Renal cortical epithelial cell (primary cell): ENCODE data around the gene RASGRF2. TPM values are rescaled to one million over a fixed set of nuclear protein-coding genes. Genes with fewer than 3 reads are reported as not detected.
"Not testable (repeated sequence)": the region's sequence is repeated elsewhere in the genome, so short reads cannot be mapped to it uniquely, and the experiment has no call there.

ENCODE experiments used
- DNase-seq: peaks from one replicate; pipeline ENCODE4 v3.0.0-alpha.2; 2011; ENCODE audit warnings: low read depth
- total RNA-seq: library from RNA; depleted of rRNA; stranded (reverse); fragments of >200 nt; gene quantifications from 2 replicates; pipeline ENCODE4 v1.2.3, GENCODE V29; 2014

The RASGRF2 gene
- total RNA-seq, 1 donor from 2014 or later, result 34.2 TPM

- no peak for DNase-seq
These were observed 110.5 kb downstream of the RASGRF2 start for GRCh38 chr5:81070571-81071255.

GRCh38 chr5:81075041-81075440, 114.9 kb downstream of the RASGRF2 start:
- DNase-seq, result no peak

DNA sequence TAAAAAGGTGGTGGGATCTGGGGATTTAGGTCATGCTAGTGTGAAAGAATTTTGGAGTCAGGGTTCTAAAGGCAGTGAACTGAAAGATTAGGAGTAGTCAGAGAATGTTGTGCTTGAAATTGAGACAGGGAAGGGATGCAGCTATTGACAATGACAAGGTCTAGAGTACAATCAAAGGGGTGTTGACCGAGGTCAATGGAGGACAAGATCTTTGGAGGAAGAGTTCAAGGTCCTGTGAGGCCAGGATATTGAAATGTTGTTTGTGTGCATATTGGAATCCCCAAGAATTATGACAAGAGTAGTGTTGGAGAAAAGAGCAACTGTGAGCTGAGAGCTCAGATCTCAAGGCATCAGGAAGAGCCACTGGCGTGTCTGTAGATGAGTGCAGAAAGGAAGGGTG, 116.9 kb downstream of the RASGRF2 start:
- DNase-seq, result no peak

DNA sequence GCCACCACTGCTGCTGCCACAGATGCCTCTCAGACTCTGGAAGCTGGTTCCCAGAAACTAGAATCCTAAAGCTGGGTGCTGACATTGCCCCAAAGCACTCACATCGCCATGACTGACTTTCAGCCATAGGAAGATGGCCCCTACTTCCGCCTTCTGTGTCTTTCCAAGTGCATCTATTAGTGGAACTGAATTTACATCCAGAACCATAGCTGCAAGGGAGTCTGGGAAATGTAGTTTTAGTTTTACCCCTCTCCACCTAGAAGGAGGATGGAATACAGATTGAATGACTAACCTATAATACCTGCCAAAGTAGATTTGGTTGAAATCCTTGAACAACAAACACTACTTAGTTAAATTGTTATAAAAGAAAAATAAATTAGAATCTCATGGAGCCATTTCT, 118.8 kb downstream of the RASGRF2 start:
- no peak for DNase-seq

- DNase-seq, result no peak
These were observed 120.8 kb downstream of the RASGRF2 start for GRCh38 chr5:81080809-81081460.

- DNase-seq, result no peak
These were observed 121.3 kb downstream of the RASGRF2 start for GRCh38 chr5:81081461-81081835.

DNA sequence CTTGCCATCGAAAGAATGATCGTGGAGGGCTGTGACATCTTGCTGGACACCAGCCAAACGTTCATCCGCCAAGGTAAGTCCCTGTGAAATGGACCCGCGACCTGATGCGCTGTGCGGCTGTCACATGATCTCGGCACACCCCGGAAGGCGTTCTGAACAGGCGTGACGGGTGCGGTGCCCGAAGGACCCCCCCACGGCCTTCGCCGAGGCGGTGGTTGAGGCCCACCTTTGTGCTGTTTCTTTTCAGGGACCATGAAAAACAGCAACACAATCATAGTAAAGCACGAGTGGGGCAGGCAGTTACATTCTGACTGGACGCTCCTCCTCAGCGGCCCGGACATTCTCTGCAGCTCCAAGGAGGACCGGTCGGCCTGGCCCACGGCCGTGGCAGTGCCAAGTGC, 126.7 kb downstream of the RASGRF2 start:
- no peak for DNase-seq

DNA sequence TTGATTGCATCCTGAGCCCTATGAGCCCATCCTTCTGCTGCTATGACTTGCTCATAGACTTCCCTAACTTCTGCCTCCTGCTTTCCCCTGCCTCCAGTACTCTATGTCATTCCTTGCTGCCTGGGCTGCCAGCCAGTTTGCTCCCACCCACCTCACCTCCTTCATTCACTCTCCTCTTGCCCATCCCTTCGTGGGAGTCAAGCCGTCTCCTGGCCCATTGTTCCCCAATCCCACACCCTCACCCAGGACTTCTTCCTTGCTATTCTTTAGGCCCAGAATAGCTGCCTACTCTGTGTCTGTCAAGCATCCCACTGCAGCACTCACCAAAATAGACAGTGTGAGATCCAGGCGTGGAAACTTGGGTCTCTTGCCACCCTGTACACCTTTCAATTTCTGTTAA, 131.0 kb downstream of the RASGRF2 start:
- DNase-seq, result no peak

DNA sequence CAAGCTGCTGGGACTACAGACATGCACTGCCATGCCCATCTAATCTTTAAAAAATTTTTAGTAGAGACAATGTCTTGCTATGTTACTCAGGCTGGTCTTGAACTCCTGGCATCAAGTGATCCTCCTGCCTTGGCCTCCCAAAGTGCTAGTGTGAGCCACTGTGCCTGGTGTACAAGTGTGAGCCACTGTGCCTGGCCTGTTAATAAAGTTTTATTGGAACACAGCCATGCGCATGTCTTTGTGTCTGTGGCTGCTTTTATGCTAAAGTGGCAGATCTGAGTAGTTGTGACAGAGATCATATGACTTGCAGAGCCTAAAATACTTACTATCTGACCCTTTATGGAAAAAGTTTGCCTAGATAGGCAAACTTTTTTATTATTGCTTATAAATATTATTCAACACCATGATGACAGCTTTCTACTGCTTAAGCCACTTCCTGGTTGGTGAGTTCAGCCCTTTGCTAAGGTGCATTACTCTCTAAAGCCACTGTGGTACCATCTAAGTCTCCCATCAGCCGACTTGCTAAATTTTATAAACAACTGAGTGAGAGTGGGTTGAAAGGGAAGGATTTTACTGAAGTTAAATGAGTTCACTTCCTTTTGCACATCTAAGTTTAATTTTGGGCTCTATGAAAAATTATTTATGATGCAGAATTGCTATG, 133.5 kb downstream of the RASGRF2 start:
- DNase-seq, result no peak

GRCh38 chr5:81095835-81096234, 135.7 kb downstream of the RASGRF2 start:
- no peak for DNase-seq

DNA sequence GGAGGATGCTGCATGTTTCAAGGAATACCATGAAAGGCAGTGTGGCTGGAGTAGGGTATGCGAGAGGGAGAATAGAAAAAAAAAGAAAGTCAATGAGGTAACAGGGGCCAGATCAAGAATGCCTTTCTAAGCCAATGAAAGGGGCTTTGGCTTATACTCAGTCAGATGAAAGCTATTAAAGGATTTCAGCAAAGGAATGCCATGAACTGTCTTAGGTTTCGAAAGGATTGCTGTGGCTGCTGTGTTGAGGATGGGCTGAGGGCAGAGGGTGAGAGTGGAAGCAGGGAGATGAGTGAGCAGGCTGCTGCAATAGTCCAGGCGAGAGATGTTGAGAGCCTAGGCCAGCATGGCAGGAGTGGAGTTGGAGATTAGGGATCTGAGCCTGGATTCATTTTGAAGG, 137.6 kb downstream of the RASGRF2 start:
- DNase-seq, result peak; percentile 3

GRCh38 chr5:81105261-81105877, 145.2 kb downstream of the RASGRF2 start:
- no peak for DNase-seq

GRCh38 chr5:81115261-81115660, 155.1 kb downstream of the RASGRF2 start:
- DNase-seq, result no peak

- DNase-seq, result no peak
These were observed 157.4 kb downstream of the RASGRF2 start for GRCh38 chr5:81117566-81117965.

DNA sequence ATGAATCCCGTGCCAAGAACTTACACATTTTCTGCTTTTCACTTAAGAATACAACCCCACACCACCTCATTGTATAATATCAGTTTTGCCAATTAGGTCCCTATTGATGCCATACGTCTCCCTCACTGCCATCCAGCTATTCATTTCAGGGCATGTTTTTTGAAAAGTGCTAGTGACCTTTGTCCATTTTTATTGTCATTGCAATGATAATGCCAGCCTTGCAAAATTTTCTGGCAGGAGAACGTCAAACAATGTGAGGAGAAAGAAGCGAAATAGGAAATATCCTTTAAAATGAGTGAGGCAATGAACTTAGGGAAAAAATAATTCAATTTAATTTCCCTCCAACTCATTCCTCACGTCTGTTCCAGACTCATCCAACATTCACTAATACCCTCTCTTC, 161.1 kb downstream of the RASGRF2 start:
- DNase-seq, result no peak

DNA sequence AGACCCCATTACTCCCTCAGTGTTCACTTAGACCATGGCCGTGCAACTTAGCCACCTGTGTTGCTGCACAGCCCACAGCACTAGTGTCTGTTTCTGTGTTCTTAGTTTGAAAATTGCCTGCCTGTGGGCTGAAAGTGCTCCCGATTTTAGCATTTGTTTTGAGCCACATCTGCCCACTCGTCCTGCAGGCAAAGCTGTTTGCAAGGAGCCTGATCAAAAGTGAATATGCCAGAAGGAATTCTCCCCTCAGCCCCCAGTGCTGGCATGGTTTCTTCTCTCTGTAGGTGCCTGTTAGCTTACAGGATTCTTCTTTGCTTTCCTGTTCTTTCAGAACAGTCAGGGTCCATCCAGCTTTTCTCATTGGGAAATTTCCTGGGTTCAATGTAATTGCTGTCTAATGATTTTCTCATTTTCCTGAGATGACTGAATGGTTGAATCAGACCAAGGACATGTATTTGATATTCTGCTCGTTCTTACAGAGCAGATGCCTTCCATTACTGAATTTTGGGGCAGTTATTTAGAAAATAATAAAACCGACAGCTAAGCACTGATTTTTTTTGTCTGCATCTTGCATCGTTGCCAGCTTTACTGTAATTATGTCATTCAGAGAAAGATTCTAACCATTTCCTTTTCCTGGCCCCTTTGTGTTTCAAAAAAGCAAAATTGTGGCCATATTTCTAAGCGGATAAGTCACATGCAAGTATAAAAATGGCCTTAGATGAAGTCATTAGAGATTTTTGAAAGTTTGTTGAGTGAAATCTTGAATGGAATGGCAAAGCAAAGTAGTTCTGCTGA, 161.9 kb downstream of the RASGRF2 start:
- no peak for DNase-seq

DNA sequence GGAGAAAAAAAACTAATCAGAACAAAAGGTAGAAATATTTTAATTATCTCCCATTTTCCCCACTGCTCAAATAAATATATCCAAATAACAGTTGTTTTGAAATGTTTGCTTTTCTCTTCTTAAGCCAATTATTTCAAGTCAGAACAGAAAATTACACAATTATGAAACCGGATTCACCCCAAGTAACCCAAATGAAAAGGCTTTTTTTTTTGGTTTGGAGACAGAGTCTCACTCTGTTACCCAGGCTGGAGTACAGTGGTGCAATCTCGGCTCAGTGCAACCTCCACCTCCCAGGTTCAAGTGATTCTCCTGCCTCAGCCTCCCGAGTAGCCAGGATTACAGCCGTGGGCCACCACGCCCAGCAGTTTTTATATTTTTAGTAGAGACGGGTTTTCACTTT, 164.5 kb downstream of the RASGRF2 start:
- not testable (repeated sequence) for DNase-seq

- peak; percentile 38 for DNase-seq
These were observed 165.8 kb downstream of the RASGRF2 start for GRCh38 chr5:81125959-81126358.

DNA sequence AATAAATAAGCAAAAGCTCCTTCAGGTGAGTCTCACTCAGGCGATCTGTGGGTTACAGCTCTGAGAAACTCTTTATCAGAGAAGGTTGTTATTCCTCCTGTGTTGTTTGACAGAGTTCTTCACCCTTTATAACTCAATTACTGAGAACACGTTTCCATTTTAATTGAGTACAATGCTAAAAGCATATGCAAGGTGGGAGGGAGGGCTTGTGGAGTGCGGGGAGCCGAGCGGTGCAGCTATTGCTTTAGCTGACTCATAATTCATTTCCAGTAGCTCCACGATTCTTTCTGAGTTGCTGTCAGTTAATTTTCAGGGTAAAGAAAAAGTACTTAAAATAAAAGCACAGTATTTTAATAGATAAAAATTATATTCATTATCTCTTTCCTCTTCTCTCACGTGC, 168.3 kb downstream of the RASGRF2 start:
- DNase-seq, result no peak

DNA sequence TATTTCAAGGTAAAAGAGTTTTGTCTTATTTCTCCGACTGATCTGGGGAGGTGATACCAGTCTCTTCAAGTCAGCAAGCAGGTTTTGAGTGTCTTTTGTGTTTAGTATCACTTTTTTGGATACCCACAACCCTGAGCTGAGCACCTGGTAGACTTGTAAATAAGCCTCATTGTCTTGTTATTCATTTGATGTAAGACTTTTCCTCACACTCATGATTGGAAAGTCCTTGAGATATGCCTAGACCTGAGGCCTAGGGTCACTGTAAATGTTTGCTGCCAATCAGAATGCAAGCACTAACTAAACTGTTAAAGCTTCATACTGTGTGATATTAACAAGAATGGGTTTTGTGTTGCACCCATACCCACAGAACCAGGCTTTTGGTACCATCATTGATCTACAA, 172.2 kb downstream of the RASGRF2 start:
- no peak for DNase-seq

GRCh38 chr5:81134066-81134465, 173.9 kb downstream of the RASGRF2 start:
- peak; percentile 35 for DNase-seq

- DNase-seq, result no peak
These were observed 174.4 kb downstream of the RASGRF2 start for GRCh38 chr5:81134566-81134965.
